Stimulated activated CD4-positive, alpha-beta T cell treated with anti-CD3 and anti-CD28 coated beads, Interleukin-15, amount 100 ng/mL, for 24 hours (primary cell): Measurements from ENCODE around the gene SLC27A2.
A peak's percentile ranks its signal among the peaks of the same experiment; 100 is the strongest.

Experiments
- DNase-seq: peaks from one replicate; pipeline ENCODE4 v3.0.0-alpha.2; 2020

SLC27A2 gene

DNA sequence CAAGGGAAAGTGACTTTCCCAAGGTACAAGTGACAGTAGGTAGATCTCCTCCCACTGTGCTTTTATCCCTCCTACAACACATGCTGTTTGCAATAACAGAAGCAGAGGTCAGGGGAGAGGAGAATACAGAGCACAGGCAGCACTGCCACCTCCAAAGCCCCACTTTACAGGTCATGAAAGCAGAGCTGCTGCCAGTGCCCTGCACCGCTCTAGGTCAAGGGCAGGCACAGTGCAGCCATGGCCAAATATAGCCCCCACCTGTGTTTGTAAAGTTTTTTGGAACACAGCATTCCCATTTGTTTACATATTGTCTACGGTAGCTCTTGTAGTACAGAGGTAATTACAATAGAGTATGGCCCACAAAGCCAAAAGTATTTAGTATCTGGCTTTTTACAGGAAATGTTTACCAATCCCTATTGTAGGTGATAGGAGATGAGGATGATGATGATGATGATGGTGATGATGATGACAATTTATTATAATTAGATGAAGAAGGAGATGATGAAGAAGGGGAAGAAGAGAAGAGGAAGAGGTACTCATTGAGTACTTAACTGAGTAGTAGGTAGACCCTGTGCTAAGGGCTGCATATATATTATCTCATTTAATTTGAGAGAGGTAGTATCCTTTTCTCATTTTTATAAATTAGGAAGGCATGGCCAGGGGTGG lies 63.1 kb downstream of the SLC27A2 start:
- DNase-seq: no peak

DNA sequence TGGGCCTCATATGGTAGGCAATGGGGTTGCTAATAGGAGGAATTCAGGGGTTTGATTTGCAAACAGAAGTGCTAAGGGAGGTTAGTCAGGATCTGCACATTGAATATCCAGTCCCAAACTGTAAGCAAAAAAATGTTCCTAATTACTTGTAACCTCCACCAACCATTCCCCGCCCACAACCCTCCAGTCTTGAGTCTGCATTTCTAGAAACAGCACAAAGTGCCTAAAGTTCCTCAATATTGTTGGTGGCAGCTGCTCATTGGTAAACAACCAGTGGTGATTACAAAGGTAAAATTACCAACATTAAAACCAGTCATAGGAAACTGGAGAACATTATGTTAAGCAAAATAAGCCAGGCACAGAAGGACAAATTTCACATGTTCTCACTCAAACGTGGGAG lies 64.6 kb downstream of the SLC27A2 start:
- no peak for DNase-seq

DNA sequence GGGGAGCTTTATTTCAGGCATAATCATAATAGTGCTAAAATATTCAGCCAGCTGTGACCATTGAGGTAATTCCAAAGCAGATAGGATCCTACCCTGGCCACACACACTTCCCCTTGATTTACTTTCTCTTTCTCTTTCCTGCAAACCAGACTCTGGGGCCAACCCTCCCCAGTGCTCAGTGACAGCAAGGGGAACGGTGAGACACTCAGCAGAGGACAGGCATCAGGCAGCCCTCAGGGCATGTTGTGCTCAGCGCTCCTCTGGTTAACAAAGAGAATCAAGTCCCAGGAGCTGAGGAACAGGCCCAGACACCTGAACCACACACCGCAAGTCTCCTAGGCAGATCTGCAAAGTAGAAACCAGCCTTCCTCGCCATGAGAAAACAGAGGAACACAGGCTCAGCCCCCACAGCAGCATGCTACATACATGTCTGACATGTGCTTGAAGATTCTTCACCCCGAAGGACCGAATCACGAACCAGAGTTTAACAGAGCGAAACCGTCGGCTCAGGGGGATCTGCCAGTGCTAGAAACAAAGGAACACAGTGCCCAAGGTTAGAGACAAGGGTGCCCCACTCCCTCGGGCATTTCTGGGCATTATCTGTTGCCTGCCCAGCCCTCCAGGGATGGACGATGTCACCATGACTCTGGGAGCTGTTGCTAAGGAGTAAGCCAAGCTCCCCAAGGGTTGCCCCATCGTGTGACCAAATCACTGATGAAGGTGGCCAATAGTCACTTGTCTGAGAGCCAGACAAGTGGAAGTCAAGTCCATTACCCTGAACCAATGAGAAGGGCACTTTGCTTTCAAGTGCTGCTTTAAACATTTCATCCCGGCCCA lies 66.0 kb downstream of the SLC27A2 start:
- peak; percentile 65 for DNase-seq

DNA sequence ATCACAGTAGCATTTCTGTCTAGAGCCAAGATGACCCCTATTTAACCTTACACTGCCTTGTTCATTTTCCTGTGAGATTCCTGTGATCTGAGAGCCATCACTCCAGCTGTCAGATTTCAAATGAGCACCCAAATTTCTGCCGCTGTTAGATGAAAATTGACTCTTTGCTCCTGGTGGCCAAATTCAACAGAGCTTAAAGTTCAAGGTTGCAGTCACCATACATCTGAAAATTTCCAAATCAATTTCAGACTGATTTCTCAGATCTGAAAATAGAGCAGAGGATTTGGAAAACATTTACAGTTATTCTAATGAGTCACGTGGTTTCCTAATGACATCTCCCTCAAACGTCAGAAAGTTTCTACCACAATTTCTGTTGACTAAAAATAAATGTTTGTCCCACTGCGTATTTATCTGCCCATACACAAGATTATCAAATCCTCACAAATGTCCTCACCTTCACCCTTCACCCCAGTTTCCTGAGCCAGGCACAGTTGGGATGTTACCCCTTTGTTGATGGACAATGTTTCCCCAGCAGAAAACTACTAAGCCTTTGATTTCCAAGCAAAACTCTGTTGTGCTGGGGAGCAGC lies 67.1 kb downstream of the SLC27A2 start:
- DNase-seq: no peak

- DNase-seq: no peak
These were observed 67.7 kb downstream of the SLC27A2 start for GRCh38 chr15:50249704-50250103.

DNA sequence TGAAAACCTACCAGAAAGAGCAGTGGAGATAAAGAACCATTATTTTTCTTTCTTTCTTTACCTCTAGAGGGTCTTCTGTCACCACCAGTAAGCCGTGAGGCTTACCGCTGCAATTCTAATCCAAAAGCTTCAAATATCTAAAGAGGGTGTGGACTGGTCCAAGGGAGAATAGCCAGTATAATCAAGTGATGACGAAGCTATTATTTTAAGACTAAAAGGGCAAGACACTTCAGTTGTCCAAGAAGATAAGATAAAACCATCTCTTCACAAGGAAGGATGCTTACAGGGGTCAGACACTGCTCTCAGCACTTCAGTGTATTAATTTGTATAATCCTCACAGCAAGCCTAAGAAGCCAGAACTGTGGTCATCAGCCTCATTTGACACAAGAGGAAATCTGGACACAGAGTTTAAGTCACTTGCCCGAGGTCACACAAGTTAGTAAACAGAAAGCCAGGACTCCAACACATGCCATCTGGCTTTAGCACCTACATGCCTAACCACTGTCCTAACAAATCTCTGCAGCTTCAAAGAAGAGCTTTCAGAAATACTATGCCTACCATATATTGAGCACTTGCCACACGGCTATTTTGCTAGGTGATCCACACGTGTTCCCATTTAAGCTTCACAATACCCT lies 68.9 kb downstream of the SLC27A2 start:
- no peak for DNase-seq

- DNase-seq: no peak
These were observed 69.7 kb downstream of the SLC27A2 start for GRCh38 chr15:50251638-50252182.

DNA sequence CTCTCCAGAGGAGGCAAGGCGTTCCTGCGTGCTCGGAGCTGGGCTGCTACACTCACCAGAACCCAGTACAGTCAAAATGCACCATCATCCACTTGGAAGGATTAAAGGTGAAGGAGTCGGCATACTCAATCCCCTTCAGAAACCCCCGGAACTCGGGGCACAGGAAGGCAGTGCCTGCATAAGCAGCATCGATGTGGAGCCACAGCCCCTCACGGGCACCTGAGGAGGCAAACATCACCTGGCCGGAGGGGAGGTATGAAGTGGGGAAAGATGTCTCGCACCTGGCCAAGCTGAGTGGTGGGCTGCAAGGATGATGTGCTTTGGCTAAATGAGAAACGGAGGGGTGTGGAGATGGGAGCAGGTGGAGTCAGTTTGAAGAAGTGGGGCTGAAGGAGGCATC lies 70.6 kb downstream of the SLC27A2 start:
- DNase-seq: no peak

- DNase-seq: no peak
These were observed 74.4 kb downstream of the SLC27A2 start for GRCh38 chr15:50256188-50257041.

DNA sequence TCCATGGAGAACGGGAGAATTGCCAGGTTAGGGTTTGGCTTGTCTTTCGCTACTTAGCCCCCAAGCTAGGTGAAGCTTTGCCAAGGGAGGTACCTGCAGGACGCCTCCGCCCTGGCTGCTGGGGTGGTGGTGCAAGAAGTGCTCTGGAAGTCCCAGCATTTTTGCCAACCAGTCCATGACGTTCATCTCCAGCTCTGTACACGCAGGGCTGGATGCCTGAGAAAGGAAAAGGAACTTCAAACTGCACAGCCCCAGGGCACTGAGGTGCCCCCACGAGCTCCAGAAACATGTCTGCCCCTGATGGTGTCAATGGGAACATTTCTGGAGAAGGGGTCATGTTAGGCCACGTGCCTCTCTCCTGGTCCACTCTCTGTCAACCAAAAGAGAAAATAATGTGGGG lies 75.3 kb downstream of the SLC27A2 start:
- DNase-seq: no peak

DNA sequence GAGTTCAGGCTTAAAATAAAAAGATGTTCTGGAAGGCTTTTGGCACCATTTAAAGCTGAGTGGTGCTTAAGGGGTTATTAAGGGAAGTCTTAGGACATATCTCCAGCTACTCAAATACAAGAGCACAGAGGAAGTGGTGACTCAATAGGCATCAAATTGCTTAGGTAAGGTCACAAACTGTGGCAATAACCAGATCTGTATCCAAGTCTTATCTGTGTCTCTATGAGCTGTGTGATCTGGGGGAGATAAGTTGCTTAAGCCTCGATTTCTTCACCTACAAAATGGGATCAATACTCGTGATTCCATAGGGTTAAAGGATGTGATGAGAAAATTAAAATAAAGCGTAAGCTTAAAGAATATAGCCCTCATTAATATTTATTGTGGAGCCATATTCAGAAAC lies 75.9 kb downstream of the SLC27A2 start:
- DNase-seq: no peak

DNA sequence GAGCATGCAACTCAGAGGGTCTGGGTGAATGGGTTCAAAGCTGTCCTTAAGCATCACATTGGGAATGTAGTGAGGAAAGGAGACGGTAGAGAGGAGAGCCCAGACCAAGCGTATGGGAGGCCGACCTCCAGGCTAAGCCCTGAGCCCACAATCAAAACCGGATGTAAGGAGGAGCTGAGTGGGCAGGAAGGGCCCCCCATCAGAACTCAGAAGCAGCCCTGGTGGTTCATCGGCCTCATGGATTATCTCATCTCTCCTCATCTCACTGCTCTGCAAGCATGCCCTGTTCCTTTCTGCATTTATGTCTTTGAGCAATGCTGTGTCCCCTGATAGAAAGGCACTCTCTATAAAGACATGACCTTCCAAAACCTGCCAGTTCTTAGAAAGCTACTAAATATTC lies 77.3 kb downstream of the SLC27A2 start:
- no peak for DNase-seq

- DNase-seq: no peak
These were observed 79.0 kb downstream of the SLC27A2 start for GRCh38 chr15:50260969-50261496.

- DNase-seq: peak; percentile 39
These were observed 80.0 kb downstream of the SLC27A2 start for GRCh38 chr15:50261981-50262380.

GRCh38 chr15:50262533-50262932 lies 80.5 kb downstream of the SLC27A2 start:
- DNase-seq: peak; percentile 70

- no peak for DNase-seq
These were observed 83.6 kb downstream of the SLC27A2 start, which contains the start of gene HDC for GRCh38 chr15:50265620-50266019. TSS of gene HDC (minus strand) at chr15:50265726. CDS start at chr15:50265623, 103 bp downstream.

DNA sequence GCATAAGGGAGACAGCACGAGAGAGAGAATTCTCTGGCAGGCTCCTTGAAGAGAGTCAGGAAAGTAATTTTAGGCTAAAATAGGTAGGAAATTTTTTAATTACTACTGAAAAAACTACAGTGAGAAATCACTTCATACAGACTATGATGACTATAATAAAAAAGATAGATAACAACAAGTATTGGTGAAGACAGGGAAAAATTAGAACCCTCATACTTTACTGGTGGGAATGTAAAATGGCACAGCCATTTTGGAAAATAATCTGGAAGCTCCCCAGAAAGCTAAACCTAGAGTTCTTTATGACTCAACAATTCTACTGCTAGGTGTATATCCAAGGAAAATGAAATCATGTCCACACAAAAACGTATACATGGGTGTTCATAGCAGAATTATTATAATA lies 85.6 kb downstream of the SLC27A2 start:
- DNase-seq: no peak

GRCh38 chr15:50275091-50275490 lies 93.1 kb downstream of the SLC27A2 start:
- DNase-seq: no peak

DNA sequence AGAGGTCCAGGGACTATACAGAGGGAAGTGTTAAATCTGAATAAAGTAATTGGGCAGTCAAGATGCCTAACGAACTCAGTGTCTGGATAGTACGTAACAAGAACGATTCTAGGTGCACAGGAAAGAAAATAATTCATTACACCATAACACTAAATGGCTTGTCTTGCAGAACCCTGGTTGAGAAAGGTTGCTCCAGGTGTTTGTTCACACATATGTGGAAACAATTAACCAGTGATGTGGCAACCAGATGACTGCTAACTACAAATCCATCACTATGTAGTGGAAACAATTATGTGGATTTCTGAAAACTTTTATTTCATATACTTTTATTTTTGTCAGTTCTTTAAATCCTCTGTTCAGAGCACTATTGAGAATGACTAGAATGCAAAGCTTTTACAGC lies 93.9 kb downstream of the SLC27A2 start:
- no peak for DNase-seq

GRCh38 chr15:50277370-50277769 lies 95.4 kb downstream of the SLC27A2 start:
- DNase-seq: no peak

- DNase-seq: no peak
These were observed 96.5 kb downstream of the SLC27A2 start for GRCh38 chr15:50278496-50278895.

DNA sequence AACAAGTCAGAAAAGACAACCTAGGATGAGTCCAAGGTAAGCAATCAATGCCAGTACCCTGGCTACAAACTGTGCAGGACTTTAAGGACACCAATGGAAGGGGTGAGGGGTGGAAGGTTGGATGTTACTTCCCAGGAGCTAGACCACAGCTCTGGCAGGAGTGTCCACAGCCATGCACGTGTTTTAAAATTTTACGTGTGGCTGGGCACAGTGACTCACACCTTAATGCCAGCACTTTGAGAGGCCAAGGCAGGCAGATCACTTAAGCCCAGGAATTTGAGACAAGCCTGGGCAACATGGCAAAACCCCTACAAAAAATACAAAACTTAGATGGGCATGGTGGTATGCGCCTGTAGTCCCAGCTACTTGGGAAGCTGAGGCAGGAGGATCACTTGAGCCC lies 98.3 kb downstream of the SLC27A2 start:
- no peak for DNase-seq
